Loucy (cell line): ENCODE data around the gene NF1.

ENCODE experiments used
- H2AFZ ChIP-seq: fragments of 200-600 bp; sonication (generic); 2 replicates; pipeline ENCODE4 v1.6.0; 2016; ENCODE audit warnings: antibody characterized with exemption, mild to moderate bottlenecking, low read length, moderate library complexity
- H3F3A ChIP-seq: fragments of 200-600 bp; 2 replicates; pipeline ENCODE4 v1.6.0; 2016; ENCODE audit warnings: antibody characterized with exemption, low read depth, mild to moderate bottlenecking
- H3K27me3 ChIP-seq: fragments of 200-600 bp; sonication (generic); 2 replicates; pipeline ENCODE4 v1.6.1; 2014; ENCODE audit warnings: low read length, mild to moderate bottlenecking; ENCODE audit not compliant: insufficient read depth, poor library complexity, severe bottlenecking
- H3K36me3 ChIP-seq: fragments of 200-600 bp; sonication (generic); 2 replicates; pipeline ENCODE4 v1.6.1; 2016; ENCODE audit warnings: low read length; ENCODE audit not compliant: insufficient read depth
- H3K4me1 ChIP-seq: fragments of 200-600 bp; sonication (generic); 2 replicates; pipeline ENCODE4 v1.5.1; 2014; ENCODE audit warnings: low read length, mild to moderate bottlenecking; ENCODE audit not compliant: insufficient read depth, poor library complexity, severe bottlenecking
- H3K4me2 ChIP-seq: fragments of 200-600 bp; sonication (generic); 2 replicates; pipeline ENCODE4 v1.6.0; 2014; ENCODE audit warnings: antibody characterized with exemption, low read length, low read depth, mild to moderate bottlenecking; ENCODE audit not compliant: poor library complexity, severe bottlenecking
- H3K4me3 ChIP-seq: fragments of 200-600 bp; sonication (generic); 2 replicates; pipeline ENCODE4 v1.5.1; 2014; ENCODE audit warnings: low read length, mild to moderate bottlenecking, mixed read lengths; ENCODE audit not compliant: poor library complexity, severe bottlenecking
- H3K79me2 ChIP-seq: fragments of 200-600 bp; sonication (generic); 2 replicates; pipeline ENCODE4 v1.6.1; 2014; ENCODE audit warnings: low read length; ENCODE audit not compliant: insufficient read depth
- H3K9ac ChIP-seq: fragments of 200-600 bp; sonication (generic); 2 replicates; pipeline ENCODE4 v1.6.0; 2014; ENCODE audit warnings: mild to moderate bottlenecking, low read depth, low read length, moderate library complexity; ENCODE audit not compliant: poor library complexity, severe bottlenecking
- H3K9me2 ChIP-seq: fragments of 200-600 bp; sonication (generic); replicated peaks from 2 replicates; pipeline ENCODE4 v1.6.1; 2016; ENCODE audit warnings: low read depth, low read length, mixed read lengths
- H3K9me3 ChIP-seq: fragments of 200-600 bp; sonication (generic); 2 replicates; pipeline ENCODE4 v1.6.1; 2014; ENCODE audit warnings: mild to moderate bottlenecking, antibody characterized with exemption, low read length, low read depth; ENCODE audit not compliant: insufficient read depth
- H4K20me1 ChIP-seq: fragments of 200-600 bp; sonication (generic); 2 replicates; pipeline ENCODE4 v1.6.0; 2014; ENCODE audit warnings: antibody characterized with exemption, low read length, mild to moderate bottlenecking; ENCODE audit not compliant: insufficient read depth, poor library complexity, severe bottlenecking
- CTCF ChIP-seq: fragments of 200-600 bp; sonication (generic); conservative IDR thresholded peaks from 2 replicates; pipeline ENCODE4 v1.5.1; 2014; ENCODE audit warnings: mild to moderate bottlenecking, antibody characterized with exemption, low read length
- EZH2phosphoT487 ChIP-seq: fragments of 200-600 bp; IDR thresholded peaks from 2 replicates; pipeline ENCODE4 v1.6.1; 2018; ENCODE audit warnings: antibody characterized with exemption, mild to moderate bottlenecking, moderate library complexity, borderline replicate concordance

Gene NF1

GRCh38 chr17:31113939-31114338, 19.2 kb downstream of the NF1 start:
- Histone ChIP-seq H2AFZ (no peak overlapping the region), H3K4me1 (peaks cover 21% of the 10 kb centered on the region), H3K9me2 (no peaks in the 10 kb centered on the region), H3K4me3 (no peak overlapping the region), H3K79me2 (peaks cover 37% of the 10 kb centered on the region), H3K9ac (no peak overlapping the region), H3K9me3 (no peaks in the 10 kb centered on the region), H3K36me3 (no peaks in the 10 kb centered on the region), H3F3A (no peaks in the 10 kb centered on the region), H4K20me1 (peaks cover 14% of the 10 kb centered on the region), H3K27me3 (no peaks in the 10 kb centered on the region), H3K4me2 (no peak overlapping the region)
- no peak for TF ChIP-seq CTCF

GRCh38 chr17:31114956-31115555, 20.3 kb downstream of the NF1 start:
- Histone ChIP-seq H3K27me3 (no peaks in the 10 kb centered on the region), H3K9me3 (no peaks in the 10 kb centered on the region), H3K36me3 (no peaks in the 10 kb centered on the region), H3K4me2 (no peak overlapping the region), H4K20me1 (peaks cover 14% of the 10 kb centered on the region), H3K4me1 (peaks cover 16% of the 10 kb centered on the region), H3K9me2 (no peaks in the 10 kb centered on the region), H3K4me3 (no peak overlapping the region), H2AFZ (no peak overlapping the region), H3K79me2 (peaks cover 27% of the 10 kb centered on the region), H3F3A (no peaks in the 10 kb centered on the region), H3K9ac (no peak overlapping the region)
- TF ChIP-seq EZH2phosphoT487 (no peak), CTCF (no peak)

- no peak overlapping the region for H3K9ac ChIP-seq
- H3K36me3 ChIP-seq = no peaks in the 10 kb centered on the region
- peaks cover 9% of the 10 kb centered on the region for H3K4me1 ChIP-seq
- H3K79me2 ChIP-seq = peaks cover 21% of the 10 kb centered on the region
- no peak overlapping the region for H3K4me2 ChIP-seq
- no peaks in the 10 kb centered on the region for H3K9me3 ChIP-seq
- TF ChIP-seq CTCF = no peak
- no peak for TF ChIP-seq EZH2phosphoT487
- peaks cover 14% of the 10 kb centered on the region for H4K20me1 ChIP-seq
- no peak overlapping the region for H3K4me3 ChIP-seq
- H2AFZ ChIP-seq = no peak overlapping the region
- no peaks in the 10 kb centered on the region for H3F3A ChIP-seq
- no peaks in the 10 kb centered on the region for H3K27me3 ChIP-seq
- no peaks in the 10 kb centered on the region for H3K9me2 ChIP-seq
Measured at GRCh38 chr17:31116167-31116566, 21.4 kb downstream of the NF1 start.
